ENCODE data around the gene TRPV2.

TRPV2 gene

GRCh38 chr17:16418685-16419068, 3.3 kb downstream of the TRPV2 start:
- TF ChIP-seq, protein P1, sequence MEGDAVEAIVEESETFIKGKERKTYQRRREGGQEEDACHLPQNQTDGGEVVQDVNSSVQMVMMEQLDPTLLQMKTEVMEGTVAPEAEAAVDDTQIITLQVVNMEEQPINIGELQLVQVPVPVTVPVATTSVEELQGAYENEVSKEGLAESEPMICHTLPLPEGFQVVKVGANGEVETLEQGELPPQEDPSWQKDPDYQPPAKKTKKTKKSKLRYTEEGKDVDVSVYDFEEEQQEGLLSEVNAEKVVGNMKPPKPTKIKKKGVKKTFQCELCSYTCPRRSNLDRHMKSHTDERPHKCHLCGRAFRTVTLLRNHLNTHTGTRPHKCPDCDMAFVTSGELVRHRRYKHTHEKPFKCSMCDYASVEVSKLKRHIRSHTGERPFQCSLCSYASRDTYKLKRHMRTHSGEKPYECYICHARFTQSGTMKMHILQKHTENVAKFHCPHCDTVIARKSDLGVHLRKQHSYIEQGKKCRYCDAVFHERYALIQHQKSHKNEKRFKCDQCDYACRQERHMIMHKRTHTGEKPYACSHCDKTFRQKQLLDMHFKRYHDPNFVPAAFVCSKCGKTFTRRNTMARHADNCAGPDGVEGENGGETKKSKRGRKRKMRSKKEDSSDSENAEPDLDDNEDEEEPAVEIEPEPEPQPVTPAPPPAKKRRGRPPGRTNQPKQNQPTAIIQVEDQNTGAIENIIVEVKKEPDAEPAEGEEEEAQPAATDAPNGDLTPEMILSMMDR (conservative IDR thresholded peaks at IDR 0.05; ENCODE audit: low read depth, low read length) = no peak
- no peak for DNase-seq (ENCODE audit: low read depth)
- no peak overlapping the region for H3K4me3 ChIP-seq (ENCODE audit: low read length)

GRCh38 chr17:16419074-16419928, 3.9 kb downstream of the TRPV2 start:
- DNase-seq (ENCODE audit: low read depth) = peak; percentile 89
- TF ChIP-seq, protein P1 (conservative IDR thresholded peaks at IDR 0.05; ENCODE audit: low read depth, low read length) = no peak
- no peak overlapping the region for H3K4me3 ChIP-seq (ENCODE audit: low read length)

- no peak overlapping the region for H3K4me3 ChIP-seq (ENCODE audit: low read length)
- DNase-seq (ENCODE audit: low read depth) = no peak
- TF ChIP-seq, protein P1 (conservative IDR thresholded peaks at IDR 0.05; ENCODE audit: low read depth, low read length) = no peak
These were observed 4.5 kb downstream of the TRPV2 start for GRCh38 chr17:16419929-16420271.

DNA sequence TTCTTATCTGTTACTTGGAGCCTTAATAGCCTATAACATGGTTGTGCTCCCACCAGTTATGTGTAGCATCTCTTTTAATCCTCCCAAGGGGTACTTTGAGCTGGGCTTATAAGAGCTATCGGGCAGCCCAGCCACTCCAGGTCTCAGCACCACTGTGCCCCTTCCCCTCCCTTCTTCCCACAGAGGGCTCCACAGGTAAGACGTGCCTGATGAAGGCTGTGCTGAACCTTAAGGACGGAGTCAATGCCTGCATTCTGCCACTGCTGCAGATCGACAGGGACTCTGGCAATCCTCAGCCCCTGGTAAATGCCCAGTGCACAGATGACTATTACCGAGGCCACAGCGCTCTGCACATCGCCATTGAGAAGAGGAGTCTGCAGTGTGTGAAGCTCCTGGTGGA, 7.0 kb downstream of the TRPV2 start:
- TF ChIP-seq, protein P1 (conservative IDR thresholded peaks at IDR 0.05; ENCODE audit: low read depth, low read length) = no peak
- no peak for DNase-seq (ENCODE audit: low read depth)
- no peak overlapping the region for H3K4me3 ChIP-seq (ENCODE audit: low read length)

DNA sequence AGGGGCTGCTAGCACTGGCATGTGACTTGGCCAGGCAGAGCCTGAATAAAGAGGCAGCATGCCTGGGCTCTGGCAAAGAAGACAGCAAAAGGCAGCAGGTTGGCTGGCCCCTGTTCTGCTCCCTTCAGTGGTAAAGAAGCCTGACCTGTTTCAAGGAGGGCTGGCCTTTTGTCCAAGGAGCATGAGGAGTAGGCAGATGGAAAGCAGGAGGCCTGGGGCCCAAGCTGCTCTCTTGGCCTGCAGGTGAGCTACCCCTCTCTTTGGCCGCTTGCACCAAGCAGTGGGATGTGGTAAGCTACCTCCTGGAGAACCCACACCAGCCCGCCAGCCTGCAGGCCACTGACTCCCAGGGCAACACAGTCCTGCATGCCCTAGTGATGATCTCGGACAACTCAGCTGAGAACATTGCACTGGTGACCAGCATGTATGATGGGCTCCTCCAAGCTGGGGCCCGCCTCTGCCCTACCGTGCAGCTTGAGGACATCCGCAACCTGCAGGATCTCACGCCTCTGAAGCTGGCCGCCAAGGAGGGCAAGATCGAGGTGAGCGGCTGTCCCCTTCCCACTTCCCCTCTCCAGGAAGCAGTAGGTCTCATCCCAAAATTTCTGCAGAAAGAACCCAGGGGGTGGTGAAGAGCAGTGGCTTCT, 8.0 kb downstream of the TRPV2 start:
- DNase-seq (ENCODE audit: low read depth) = no peak
- no peak overlapping the region for H3K4me3 ChIP-seq (ENCODE audit: low read length)
- TF ChIP-seq, protein P1 (conservative IDR thresholded peaks at IDR 0.05; ENCODE audit: low read depth, low read length) = no peak

DNA sequence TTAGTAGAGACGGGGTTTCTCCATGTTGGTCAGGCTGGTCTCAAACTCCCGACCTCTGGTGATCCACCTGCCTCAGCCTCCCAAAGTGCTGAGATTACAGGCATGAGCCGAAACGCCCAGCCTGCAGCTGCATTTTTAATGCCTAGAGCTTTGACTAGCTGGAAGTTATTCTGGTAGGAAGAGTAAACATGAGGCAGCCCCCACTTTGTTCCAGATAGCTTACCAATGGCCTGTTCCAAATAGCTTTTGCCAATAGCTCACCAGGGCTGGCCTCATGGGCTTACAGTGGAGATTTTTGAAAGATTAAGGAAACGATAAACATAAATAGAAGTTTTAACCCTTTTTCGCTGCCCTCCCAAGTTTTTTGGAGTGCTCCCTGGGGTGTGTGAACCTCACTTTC, 9.8 kb downstream of the TRPV2 start:
- no peak overlapping the region for H3K4me3 ChIP-seq (ENCODE audit: low read length)
- TF ChIP-seq, protein P1 (conservative IDR thresholded peaks at IDR 0.05; ENCODE audit: low read depth, low read length) = no peak
- no peak for DNase-seq (ENCODE audit: low read depth)
